ENCODE measurements around the gene GPC6.

GPC6 gene

DNA sequence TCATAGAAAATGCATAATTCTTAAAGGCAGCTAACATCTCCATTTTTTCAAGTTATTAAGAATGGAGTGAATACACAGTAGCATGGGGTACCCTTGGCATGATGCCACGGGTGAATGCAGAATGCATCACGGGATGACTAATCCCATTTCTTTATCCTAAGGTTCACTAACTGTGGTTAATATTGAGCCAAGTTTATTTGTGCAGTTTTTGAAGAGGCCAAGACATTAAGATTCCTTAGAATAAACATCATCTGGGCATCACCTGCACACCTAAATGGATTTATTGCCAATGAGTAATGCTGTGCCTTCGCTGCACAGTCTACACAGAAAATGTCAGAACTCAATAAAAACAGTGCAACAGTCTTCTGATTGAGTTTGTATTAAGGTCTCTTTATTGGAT lies 333.1 kb downstream of the GPC6 start:
- no peak overlapping the region for H3K4me3 ChIP-seq (ENCODE audit: severe bottlenecking)
- TF ChIP-seq, protein P1, sequence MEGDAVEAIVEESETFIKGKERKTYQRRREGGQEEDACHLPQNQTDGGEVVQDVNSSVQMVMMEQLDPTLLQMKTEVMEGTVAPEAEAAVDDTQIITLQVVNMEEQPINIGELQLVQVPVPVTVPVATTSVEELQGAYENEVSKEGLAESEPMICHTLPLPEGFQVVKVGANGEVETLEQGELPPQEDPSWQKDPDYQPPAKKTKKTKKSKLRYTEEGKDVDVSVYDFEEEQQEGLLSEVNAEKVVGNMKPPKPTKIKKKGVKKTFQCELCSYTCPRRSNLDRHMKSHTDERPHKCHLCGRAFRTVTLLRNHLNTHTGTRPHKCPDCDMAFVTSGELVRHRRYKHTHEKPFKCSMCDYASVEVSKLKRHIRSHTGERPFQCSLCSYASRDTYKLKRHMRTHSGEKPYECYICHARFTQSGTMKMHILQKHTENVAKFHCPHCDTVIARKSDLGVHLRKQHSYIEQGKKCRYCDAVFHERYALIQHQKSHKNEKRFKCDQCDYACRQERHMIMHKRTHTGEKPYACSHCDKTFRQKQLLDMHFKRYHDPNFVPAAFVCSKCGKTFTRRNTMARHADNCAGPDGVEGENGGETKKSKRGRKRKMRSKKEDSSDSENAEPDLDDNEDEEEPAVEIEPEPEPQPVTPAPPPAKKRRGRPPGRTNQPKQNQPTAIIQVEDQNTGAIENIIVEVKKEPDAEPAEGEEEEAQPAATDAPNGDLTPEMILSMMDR (IDR thresholded peaks at IDR 0.05; ENCODE audit: poor library complexity, severe bottlenecking): no peak
- DNase-seq (ENCODE audit: low spot score): peak; percentile 88

DNA sequence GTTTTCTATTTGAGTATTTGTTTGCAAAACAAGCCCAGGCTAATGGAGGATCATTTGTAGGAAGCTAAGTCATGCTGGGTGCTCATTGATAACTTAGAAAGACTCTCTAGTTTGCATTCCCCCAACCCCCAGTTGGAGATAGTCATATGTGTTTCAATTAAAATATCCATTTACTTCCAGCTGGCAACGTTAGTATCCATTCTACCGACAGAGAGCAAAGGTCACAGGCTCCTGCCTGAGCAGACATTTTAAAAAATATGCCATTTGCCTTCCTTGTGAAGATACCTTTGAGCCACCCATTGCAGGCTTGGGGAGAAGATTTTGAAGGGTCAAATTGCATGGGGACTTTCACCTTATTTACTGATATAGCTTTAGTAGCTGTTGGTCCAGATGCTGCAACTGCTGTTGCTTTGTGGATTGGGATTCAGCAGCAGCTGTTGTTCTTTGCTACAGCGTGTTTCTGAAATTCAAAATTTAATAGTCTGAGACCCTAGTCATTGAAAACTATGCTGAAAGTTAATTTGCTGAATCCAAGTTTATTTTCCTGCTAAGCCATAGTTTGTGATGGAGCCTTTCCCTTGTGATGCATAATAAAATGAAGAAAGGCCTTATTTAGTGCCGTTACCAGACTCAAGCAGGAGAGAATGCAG lies 335.1 kb downstream of the GPC6 start:
- Histone ChIP-seq H3K27me3 (ENCODE audit: insufficient read depth, poor library complexity, severe bottlenecking) (no peaks in the 10 kb centered on the region), H3K9me3 (ENCODE audit: severe bottlenecking) (no peaks in the 10 kb centered on the region), H3K27ac (ENCODE audit: poor library complexity, severe bottlenecking) (peak overlapping the region; percentile 48), H3K36me3 (ENCODE audit: low read depth) (no peaks in the 10 kb centered on the region), H3K4me1 (ENCODE audit: insufficient read depth, poor library complexity, severe bottlenecking) (peaks cover 41% of the 10 kb centered on the region), H3K4me3 (ENCODE audit: severe bottlenecking) (no peak overlapping the region)
- ATAC-seq (ENCODE audit: low read depth): no peak
- DNase-seq (ENCODE audit: low spot score): no peak
- TF ChIP-seq, protein P1 (IDR thresholded peaks at IDR 0.05; ENCODE audit: poor library complexity, severe bottlenecking): no peak

More for the DNA sequence above, 333.1 kb downstream of the GPC6 start:
- peaks cover 41% of the 10 kb centered on the region for H3K4me1 ChIP-seq (ENCODE audit: insufficient read depth, poor library complexity, severe bottlenecking)
- H3K9me3 ChIP-seq (ENCODE audit: severe bottlenecking): no peaks in the 10 kb centered on the region
- ATAC-seq (ENCODE audit: low read depth): peak; percentile 99
- H3K27me3 ChIP-seq (ENCODE audit: insufficient read depth, poor library complexity, severe bottlenecking): no peaks in the 10 kb centered on the region
- no peaks in the 10 kb centered on the region for H3K36me3 ChIP-seq (ENCODE audit: low read depth)
- peak overlapping the region; percentile 83 for H3K27ac ChIP-seq (ENCODE audit: poor library complexity, severe bottlenecking)

DNA sequence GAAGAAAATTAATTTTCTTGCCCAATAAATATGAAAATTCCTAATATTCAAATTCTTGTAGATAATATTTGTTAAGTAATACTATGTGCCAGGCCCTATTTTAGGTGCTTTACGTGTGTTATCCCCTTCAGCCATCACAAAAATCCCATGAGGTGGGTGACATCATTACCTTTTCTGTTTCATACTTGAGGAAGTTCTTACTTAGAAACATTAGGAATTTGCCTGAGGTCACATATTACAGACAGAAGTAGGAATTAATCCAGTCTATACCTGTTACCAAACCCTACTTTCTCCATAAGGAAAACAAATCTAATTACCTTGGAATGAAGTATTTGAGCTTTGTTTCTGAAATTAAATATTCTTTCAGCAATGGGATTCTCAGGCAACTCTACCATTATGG lies 336.1 kb downstream of the GPC6 start:
- peak overlapping the region; percentile 48 for H3K27ac ChIP-seq (ENCODE audit: poor library complexity, severe bottlenecking)
- H3K9me3 ChIP-seq (ENCODE audit: severe bottlenecking): no peaks in the 10 kb centered on the region
- H3K27me3 ChIP-seq (ENCODE audit: insufficient read depth, poor library complexity, severe bottlenecking): no peaks in the 10 kb centered on the region
- no peak for ATAC-seq (ENCODE audit: low read depth)
- no peak for DNase-seq (ENCODE audit: low spot score)
- TF ChIP-seq, protein P1 (IDR thresholded peaks at IDR 0.05; ENCODE audit: poor library complexity, severe bottlenecking): no peak
- H3K4me3 ChIP-seq (ENCODE audit: severe bottlenecking): no peak overlapping the region
- no peaks in the 10 kb centered on the region for H3K36me3 ChIP-seq (ENCODE audit: low read depth)
- H3K4me1 ChIP-seq (ENCODE audit: insufficient read depth, poor library complexity, severe bottlenecking): peaks cover 41% of the 10 kb centered on the region

DNA sequence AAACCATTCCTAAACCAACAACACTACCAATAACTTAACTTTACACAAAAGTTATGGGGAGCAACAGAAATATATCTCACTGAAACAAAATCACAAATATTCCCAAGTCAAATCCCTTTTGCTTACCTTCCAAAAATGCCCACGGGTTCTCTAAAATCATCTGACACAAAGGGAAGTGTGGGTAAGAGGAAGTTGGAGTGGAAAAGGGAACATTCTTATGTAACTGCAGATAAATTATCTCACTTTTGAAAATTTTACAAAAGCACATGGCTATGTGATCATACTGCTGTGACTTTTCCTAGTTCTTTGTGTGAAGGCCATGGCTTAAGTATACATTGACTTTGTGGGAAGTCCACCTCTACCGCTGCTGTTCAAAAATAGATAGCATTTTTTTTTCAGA lies 350.5 kb downstream of the GPC6 start:
- no peak for ATAC-seq (ENCODE audit: low read depth)

DNA sequence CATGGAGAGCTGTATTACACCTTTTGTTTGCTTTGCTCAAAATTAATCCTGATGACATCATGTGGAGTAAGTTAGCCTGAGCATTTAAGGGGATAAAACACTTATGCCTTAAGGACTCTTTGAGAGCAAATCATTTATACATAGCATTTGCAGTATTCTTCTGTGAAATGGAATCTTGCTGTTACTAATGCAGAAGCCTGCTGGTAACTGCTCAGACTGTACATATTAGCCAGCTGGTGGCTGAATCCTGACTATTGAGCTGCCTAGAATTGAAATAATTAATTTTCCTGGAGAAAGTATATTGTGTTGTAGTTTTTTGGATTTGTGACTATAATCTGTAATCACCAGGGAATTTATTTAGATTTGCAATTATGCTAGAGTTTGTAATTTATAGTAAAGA lies 363.2 kb downstream of the GPC6 start:
- ATAC-seq (ENCODE audit: low read depth) (no peak), DNase-seq (ENCODE audit: low spot score) (no peak)
- no peaks in the 10 kb centered on the region for H3K36me3 ChIP-seq (ENCODE audit: low read depth)
- H3K4me1 ChIP-seq (ENCODE audit: insufficient read depth, poor library complexity, severe bottlenecking): no peaks in the 10 kb centered on the region
- no peaks in the 10 kb centered on the region for H3K27me3 ChIP-seq (ENCODE audit: insufficient read depth, poor library complexity, severe bottlenecking)
- no peaks in the 10 kb centered on the region for H3K9me3 ChIP-seq (ENCODE audit: severe bottlenecking)
- H3K27ac ChIP-seq (ENCODE audit: poor library complexity, severe bottlenecking): no peak overlapping the region
- H3K4me3 ChIP-seq (ENCODE audit: severe bottlenecking): no peak overlapping the region
- TF ChIP-seq, protein P1 (IDR thresholded peaks at IDR 0.05; ENCODE audit: poor library complexity, severe bottlenecking): no peak

More for the DNA sequence above, 350.5 kb downstream of the GPC6 start:
- Histone ChIP-seq H3K4me1 (ENCODE audit: insufficient read depth, poor library complexity, severe bottlenecking) (no peaks in the 10 kb centered on the region), H3K9me3 (ENCODE audit: severe bottlenecking) (no peaks in the 10 kb centered on the region), H3K36me3 (ENCODE audit: low read depth) (no peaks in the 10 kb centered on the region), H3K27ac (ENCODE audit: poor library complexity, severe bottlenecking) (no peak overlapping the region), H3K27me3 (ENCODE audit: insufficient read depth, poor library complexity, severe bottlenecking) (no peaks in the 10 kb centered on the region), H3K4me3 (ENCODE audit: severe bottlenecking) (no peak overlapping the region)
- TF ChIP-seq, protein P1 (IDR thresholded peaks at IDR 0.05; ENCODE audit: poor library complexity, severe bottlenecking): no peak
- no peak for DNase-seq (ENCODE audit: low spot score)
